Activated CD4-positive, alpha-beta T cell treated with anti-CD3 and anti-CD28 coated beads for 36 hours (primary cell): Measurements from ENCODE around the gene CYBC1. TPM values are rescaled to one million over a fixed set of nuclear protein-coding genes. Genes with fewer than 3 reads are reported as not detected.
"Not testable (repeated sequence)": the region's sequence is repeated elsewhere in the genome, so short reads cannot be mapped to it uniquely, and the experiment has no call there.

Experiments used
- ATAC-seq: fragments of 200-7000 bp; cut with Tn5 transposase; one replicate; pipeline ENCODE4 v1.10.0; 2021; ENCODE audit warnings: mild to moderate bottlenecking, moderate library complexity
- CTCF ChIA-PET: fragments of 350-600 bp; sonication (Branson Sonifier 250); formaldehyde crosslinking; loops from one replicate; lab custom pipeline; 2021; ENCODE audit warnings: antibody characterized with exemption; lab: Charles Lee
- POLR2A ChIA-PET: fragments of 350-600 bp; sonication (Branson Sonifier 250); formaldehyde crosslinking; loops from one replicate; lab custom pipeline; 2021; ENCODE audit warnings: antibody characterized with exemption, inconsistent platforms; lab: Charles Lee
- DNase-seq: peaks from one replicate; pipeline ENCODE4 v3.0.0-alpha.2; 2020
- H3K27ac Mint-ChIP-seq: one replicate; pipeline ENCODE4 v1.8.0; 2021; ENCODE audit warnings: mixed read lengths
- H3K27me3 Mint-ChIP-seq: one replicate; pipeline ENCODE4 v1.8.0; 2021; ENCODE audit warnings: mixed read lengths
- H3K36me3 Mint-ChIP-seq: one replicate; pipeline ENCODE4 v1.8.0; 2021; ENCODE audit warnings: low read depth, mixed read lengths
- H3K4me1 Mint-ChIP-seq: one replicate; pipeline ENCODE4 v1.8.0; 2021; ENCODE audit warnings: mixed read lengths
- H3K4me3 Mint-ChIP-seq: one replicate; pipeline ENCODE4 v1.8.0; 2021; ENCODE audit warnings: mild to moderate bottlenecking, moderate library complexity, mixed read lengths
- H3K9me3 Mint-ChIP-seq: one replicate; pipeline ENCODE4 v1.8.0; 2021; ENCODE audit warnings: low read depth, mixed read lengths
- intact Hi-C, 2 experiments: fragments of 100-400 bp; cut with DNase I in 1 of 2; cut with micrococcal nuclease in 1 of 2; formaldehyde crosslinking; loops; one replicate each; pipeline versions ENCODE4 v1.14.2 to v1.15.1; 2022 to 2024; cut with DNase I, micrococcal nuclease
- total RNA-seq, 2 experiments: library from RNA; stranded (reverse); gene quantifications; one replicate each; pipeline ENCODE4 v1.2.3, GENCODE V29; 2021

CYBC1 gene
- total RNA-seq, 2 experiments from 2014 or later = 286 to 329 TPM

GRCh38 chr17:82458885-82459424, 8.4 kb upstream of the CYBC1 start:
- Mint-ChIP-seq H3K27ac (peak overlapping the region; percentile 83), H3K4me1 (peaks cover 28% of the 10 kb centered on the region), H3K27me3 (no peaks in the 10 kb centered on the region), H3K9me3 (no peaks in the 10 kb centered on the region), H3K4me3 (peak overlapping the region; percentile 79), H3K36me3 (peaks cover 36% of the 10 kb centered on the region)
- POLR2A ChIA-PET = no interaction called here
- ATAC-seq (no peak), DNase-seq (peak; percentile 50)
- CTCF ChIA-PET = no interaction called here
- intact Hi-C loops = loop anchor here (1.0 to 10.0 kb wide), 19 partner anchors 9 to 592 kb away; partner anchors contain the start of genes CYBC1 (in 2 of the 2), FOXK2 (in 2 of the 2), ALYREF (in 1 of the 2) and ANAPC11 (in 1 of the 2)

GRCh38 chr17:82458179-82458884, 7.8 kb upstream of the CYBC1 start, which contains the start of gene NARF:
Gene NARF, plus strand, starts transcription at chr17:82458741. Its CDS starts 63 bp downstream, at chr17:82458804.
- no peaks in the 10 kb centered on the region for H3K9me3 Mint-ChIP-seq
- peak within 1 kb of the TSS; percentile 79 for H3K4me3 Mint-ChIP-seq
- H3K27ac Mint-ChIP-seq = peak within 1 kb of the TSS; percentile 99
- ChIA-PET CTCF (interaction anchor here (0.9 kb wide), 1 partner anchor 33 kb away, joined by 3 read pairs; no protein-coding TSS in a partner anchor), POLR2A (interaction anchor here (1.2 to 1.8 kb wide), 2 partner anchors 9 to 61 kb away, joined by 5 to 6 read pairs; partner anchors contain the start of gene FOXK2)
- DNase-seq (peak; percentile 98), ATAC-seq (peak; percentile 99)
- peaks cover 32% of the 10 kb centered on the region for H3K36me3 Mint-ChIP-seq
- no peaks in the 10 kb centered on the region for H3K27me3 Mint-ChIP-seq
- intact Hi-C loops = loop anchor here (1.0 to 10.0 kb wide), 19 partner anchors 8 to 592 kb away; partner anchors contain the start of genes CYBC1 (in 2 of the 2), FOXK2 (in 2 of the 2), ALYREF (in 1 of the 2) and ANAPC11 (in 1 of the 2)
- peaks cover 28% of the 10 kb centered on the region for H3K4me1 Mint-ChIP-seq

DNA sequence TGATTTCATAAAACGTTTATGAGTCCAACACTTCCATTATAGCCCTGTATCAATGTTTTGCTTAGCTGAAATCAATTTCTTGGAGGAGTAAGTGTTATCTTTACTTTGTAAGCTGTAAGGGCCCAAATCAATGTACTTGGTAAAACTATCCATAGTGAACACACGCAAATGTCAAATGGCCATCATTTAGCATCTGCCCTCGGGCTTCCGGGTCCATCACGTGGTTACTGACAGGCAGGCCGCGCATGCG, 7.3 kb upstream of the CYBC1 start:
- POLR2A ChIA-PET = interaction anchor here (1.2 to 1.8 kb wide), 2 partner anchors 9 to 61 kb away, joined by 5 to 6 read pairs; partner anchors contain the start of gene FOXK2

GRCh38 chr17:82457073-82457928, 6.7 kb upstream of the CYBC1 start:
- ATAC-seq = no peak
- intact Hi-C loops = loop anchor here (5.0 to 10.0 kb wide), 2 partner anchors 95 to 542 kb away; partner anchors contain the start of genes PCYT2 (in 1 of the 2) and SIRT7 (in 1 of the 2)

More for the DNA sequence above, 7.3 kb upstream of the CYBC1 start:
- CTCF ChIA-PET = interaction anchor here (0.9 kb wide), 1 partner anchor 32 kb away, joined by 3 read pairs; no protein-coding TSS in a partner anchor
- Mint-ChIP-seq H3K27ac (peak overlapping the region; percentile 99), H3K9me3 (no peaks in the 10 kb centered on the region), H3K36me3 (peaks cover 30% of the 10 kb centered on the region), H3K27me3 (no peaks in the 10 kb centered on the region), H3K4me1 (peaks cover 30% of the 10 kb centered on the region), H3K4me3 (peak overlapping the region; percentile 79)
- ATAC-seq (no peak), DNase-seq (no peak)
- intact Hi-C loops = loop anchor here (1.0 to 10.0 kb wide), 19 partner anchors 8 to 593 kb away; partner anchors contain the start of genes CYBC1 (in 2 of the 2), FOXK2 (in 2 of the 2), ALYREF (in 1 of the 2) and ANAPC11 (in 1 of the 2)

GRCh38 chr17:82453706-82454105, 3.2 kb upstream of the CYBC1 start:
- peaks cover 20% of the 10 kb centered on the region for H3K36me3 Mint-ChIP-seq
- intact Hi-C loops = loop anchor here in 1 of 2 experiments (5.0 to 10.0 kb wide), 2 partner anchors 244 to 539 kb away; partner anchors contain the start of genes PCYT2, RAB40B and SIRT7
- H3K4me1 Mint-ChIP-seq = peaks cover 43% of the 10 kb centered on the region
- ATAC-seq, CTCF ChIA-PET, H3K27me3 Mint-ChIP-seq, H3K9me3 Mint-ChIP-seq, H3K4me3 Mint-ChIP-seq, H3K27ac Mint-ChIP-seq, POLR2A ChIA-PET, DNase-seq: not testable (repeated sequence)

More at GRCh38 chr17:82457073-82457928, 6.7 kb upstream of the CYBC1 start:
- no peak for DNase-seq
- Mint-ChIP-seq H3K27ac (peak overlapping the region; percentile 99), H3K4me3 (peak overlapping the region; percentile 79), H3K4me1 (peaks cover 33% of the 10 kb centered on the region), H3K36me3 (peaks cover 24% of the 10 kb centered on the region), H3K27me3 (no peaks in the 10 kb centered on the region), H3K9me3 (no peaks in the 10 kb centered on the region)
- POLR2A ChIA-PET = interaction anchor here (1.2 to 1.8 kb wide), 2 partner anchors 8 to 62 kb away, joined by 5 to 6 read pairs; partner anchors contain the start of gene FOXK2
- CTCF ChIA-PET = interaction anchor here (0.9 kb wide), 1 partner anchor 32 kb away, joined by 3 read pairs; no protein-coding TSS in a partner anchor

DNA sequence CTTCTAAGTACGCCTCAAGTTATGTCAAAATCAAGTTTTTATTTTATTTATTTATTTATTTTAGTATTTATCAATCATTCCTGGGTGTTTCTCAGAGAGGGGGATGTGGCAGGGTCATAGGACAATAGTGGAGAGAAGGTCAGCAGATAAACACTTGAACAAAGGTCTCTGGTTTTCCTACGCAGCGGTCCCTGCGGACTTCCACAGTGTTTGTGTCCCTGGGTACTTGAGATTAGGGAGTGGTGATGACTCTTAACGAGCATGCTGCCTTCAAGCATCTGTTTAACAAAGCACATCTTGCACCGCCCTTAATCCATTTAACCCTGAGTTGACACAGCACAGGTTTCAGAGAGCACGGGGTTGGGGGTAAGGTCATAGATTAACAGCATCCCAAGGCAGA, 2.6 kb upstream of the CYBC1 start:
- H3K27me3 Mint-ChIP-seq, H3K9me3 Mint-ChIP-seq, CTCF ChIA-PET, H3K4me3 Mint-ChIP-seq, POLR2A ChIA-PET, DNase-seq, ATAC-seq: not testable (repeated sequence)
- peaks cover 43% of the 10 kb centered on the region for H3K4me1 Mint-ChIP-seq
- intact Hi-C loops = loop anchor here in 1 of 2 experiments (5.0 to 10.0 kb wide), 2 partner anchors 244 to 538 kb away; partner anchors contain the start of genes PCYT2, RAB40B and SIRT7
- peaks cover 20% of the 10 kb centered on the region for H3K36me3 Mint-ChIP-seq
- peak overlapping the region; percentile 74 for H3K27ac Mint-ChIP-seq

- Mint-ChIP-seq H3K27ac (peak overlapping the region; percentile 97), H3K4me1 (peaks cover 43% of the 10 kb centered on the region), H3K9me3 (no peaks in the 10 kb centered on the region), H3K27me3 (no peaks in the 10 kb centered on the region), H3K36me3 (peaks cover 28% of the 10 kb centered on the region), H3K4me3 (peak overlapping the region; percentile 87)
- intact Hi-C loops = loop anchor here in 1 of 2 experiments (5.0 to 10.0 kb wide), 2 partner anchors 245 to 537 kb away; partner anchors contain the start of genes PCYT2, RAB40B and SIRT7
- ChIA-PET CTCF (interaction anchor here (0.6 kb wide), 1 partner anchor 40 kb away, joined by 3 read pairs; no protein-coding TSS in a partner anchor), POLR2A (no interaction called here)
- ATAC-seq (no peak), DNase-seq (no peak)
Observed at GRCh38 chr17:82452162-82452561, 1.6 kb upstream of the CYBC1 start.

DNA sequence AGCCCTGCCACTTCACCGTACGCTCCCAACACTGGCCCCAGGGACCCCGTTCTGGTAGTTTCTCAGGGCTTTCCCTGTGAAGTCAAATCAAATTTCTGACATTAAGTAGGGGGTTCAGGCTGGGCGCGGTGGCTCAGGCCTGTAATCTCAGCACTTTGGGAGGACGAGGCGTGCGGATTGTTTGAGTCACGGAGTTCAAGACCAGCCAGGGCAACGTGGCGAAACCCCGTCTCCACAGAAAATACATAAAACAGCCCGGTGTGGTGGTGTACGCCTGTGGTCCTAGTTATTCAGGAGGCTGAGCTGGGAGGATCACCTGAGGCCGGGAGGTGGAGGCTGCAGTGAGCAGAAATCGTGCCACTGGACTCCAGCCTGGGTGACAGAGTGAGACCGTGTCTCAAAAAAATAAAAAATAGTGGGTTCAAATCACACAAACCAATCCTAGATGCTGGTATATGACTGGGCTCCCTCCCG, 632 bp downstream of the CYBC1 start:
- intact Hi-C loops = loop anchor here (1.0 to 10.0 kb wide), 17 partner anchors 8 to 535 kb away; partner anchors contain the start of genes FOXK2 (in 2 of the 2), HEXD (in 2 of the 2), NARF (in 2 of the 2) and OGFOD3 (in 2 of the 2)
- Mint-ChIP-seq H3K36me3 (peaks cover 36% of the 10 kb centered on the region), H3K27me3 (no peaks in the 10 kb centered on the region), H3K27ac (peak overlapping the region; percentile 95), H3K4me3 (peak overlapping the region; percentile 87), H3K4me1 (peaks cover 46% of the 10 kb centered on the region), H3K9me3 (no peaks in the 10 kb centered on the region)
- DNase-seq (peak; percentile 73), ATAC-seq (peak; percentile 7)
- ChIA-PET CTCF (interaction anchor here (0.7 kb wide), 1 partner anchor 133 kb away, joined by 4 read pairs; no protein-coding TSS in a partner anchor), POLR2A (interaction anchor here (0.7 to 1.6 kb wide), 2 partner anchors 152 to 213 kb away, joined by 3 to 9 read pairs; no protein-coding TSS in a partner anchor)

GRCh38 chr17:82449131-82449882, 1.2 kb downstream of the CYBC1 start:
- ChIA-PET CTCF (interaction anchor here (0.7 to 0.9 kb wide), 3 partner anchors 26 to 134 kb away, joined by 3 to 4 read pairs (median 3); no protein-coding TSS in a partner anchor), POLR2A (interaction anchor here (0.6 to 1.6 kb wide), 5 partner anchors 9 to 305 kb away, joined by 3 to 9 read pairs (median 4); partner anchors contain the start of gene NARF)
- peaks cover 38% of the 10 kb centered on the region for H3K36me3 Mint-ChIP-seq
- H3K4me3 Mint-ChIP-seq = peak overlapping the region; percentile 87
- H3K9me3 Mint-ChIP-seq = no peaks in the 10 kb centered on the region
- peak; percentile 61 for ATAC-seq
- DNase-seq = peak; percentile 84
- intact Hi-C loops = loop anchor here in 1 of 2 experiments (1.0 kb wide), 1 partner anchor 102 kb away; no protein-coding TSS in a partner anchor
- H3K4me1 Mint-ChIP-seq = peaks cover 46% of the 10 kb centered on the region
- H3K27me3 Mint-ChIP-seq = no peaks in the 10 kb centered on the region
- H3K27ac Mint-ChIP-seq = peak overlapping the region; percentile 95
